Activated T-helper 1 cell treated with Interleukin-2 at 50 U/mL for 16 hours (primary cell): ENCODE measurements around the gene WFIKKN1.
A peak's percentile ranks its signal among the peaks of the same experiment; 100 is the strongest.

Source experiments
- DNase-seq: peaks from one replicate; pipeline ENCODE4 v3.0.0-alpha.2; 2020; ENCODE audit warnings: low read depth

The WFIKKN1 gene, protein sequence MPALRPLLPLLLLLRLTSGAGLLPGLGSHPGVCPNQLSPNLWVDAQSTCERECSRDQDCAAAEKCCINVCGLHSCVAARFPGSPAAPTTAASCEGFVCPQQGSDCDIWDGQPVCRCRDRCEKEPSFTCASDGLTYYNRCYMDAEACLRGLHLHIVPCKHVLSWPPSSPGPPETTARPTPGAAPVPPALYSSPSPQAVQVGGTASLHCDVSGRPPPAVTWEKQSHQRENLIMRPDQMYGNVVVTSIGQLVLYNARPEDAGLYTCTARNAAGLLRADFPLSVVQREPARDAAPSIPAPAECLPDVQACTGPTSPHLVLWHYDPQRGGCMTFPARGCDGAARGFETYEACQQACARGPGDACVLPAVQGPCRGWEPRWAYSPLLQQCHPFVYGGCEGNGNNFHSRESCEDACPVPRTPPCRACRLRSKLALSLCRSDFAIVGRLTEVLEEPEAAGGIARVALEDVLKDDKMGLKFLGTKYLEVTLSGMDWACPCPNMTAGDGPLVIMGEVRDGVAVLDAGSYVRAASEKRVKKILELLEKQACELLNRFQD

DNA sequence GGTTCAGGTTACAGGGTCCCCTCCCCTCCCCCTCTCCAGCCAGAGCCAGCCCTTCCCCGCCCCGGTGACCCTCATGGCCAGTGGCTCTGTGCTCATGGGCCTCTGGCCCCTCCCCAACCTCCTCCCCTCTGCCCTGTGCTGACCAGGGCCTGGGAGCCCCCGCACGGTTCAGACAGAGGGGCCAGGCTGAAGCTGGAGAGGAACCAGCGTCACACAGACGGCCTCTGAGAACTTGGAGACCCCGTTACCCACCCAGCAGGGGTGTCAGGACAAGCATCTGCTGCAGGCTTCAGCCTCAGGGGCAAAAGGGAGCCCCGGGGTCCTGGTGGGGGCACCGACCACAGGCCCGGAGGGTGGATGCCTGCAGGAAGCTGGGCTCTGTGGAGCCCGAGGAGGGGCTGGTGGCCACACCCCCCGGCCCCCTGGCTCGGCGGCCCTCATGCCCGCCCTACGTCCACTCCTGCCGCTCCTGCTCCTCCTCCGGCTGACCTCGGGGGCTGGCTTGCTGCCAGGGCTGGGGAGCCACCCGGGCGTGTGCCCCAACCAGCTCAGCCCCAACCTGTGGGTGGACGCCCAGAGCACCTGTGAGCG lies at the start of gene WFIKKN1:
Gene WFIKKN1, plus strand, starts transcription at position 171 of the 591 bp plus-strand sequence. Its CDS starts 269 bp downstream, at position 440.
- no peak for DNase-seq

DNA sequence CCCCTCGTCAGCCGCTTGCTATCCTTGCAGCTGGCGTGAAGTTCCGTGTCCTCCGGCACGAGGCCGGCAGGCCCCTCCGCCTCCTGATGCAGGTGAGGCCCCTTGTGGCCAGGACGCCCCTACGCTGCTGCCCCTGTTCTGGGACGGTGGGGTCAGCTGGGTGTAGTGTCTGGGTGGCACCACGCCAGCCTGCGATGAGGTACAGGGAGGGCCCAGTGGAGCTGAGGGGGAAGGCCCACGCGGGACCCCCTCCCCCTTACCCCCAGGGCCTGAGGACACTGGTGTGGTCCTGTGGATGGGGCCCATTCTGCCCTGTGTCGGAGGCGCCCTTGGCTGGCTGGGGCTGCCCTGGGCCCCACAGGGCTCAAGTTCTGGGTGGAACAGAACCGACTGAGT lies 48.6 kb upstream of the WFIKKN1 start:
- DNase-seq: no peak

DNA sequence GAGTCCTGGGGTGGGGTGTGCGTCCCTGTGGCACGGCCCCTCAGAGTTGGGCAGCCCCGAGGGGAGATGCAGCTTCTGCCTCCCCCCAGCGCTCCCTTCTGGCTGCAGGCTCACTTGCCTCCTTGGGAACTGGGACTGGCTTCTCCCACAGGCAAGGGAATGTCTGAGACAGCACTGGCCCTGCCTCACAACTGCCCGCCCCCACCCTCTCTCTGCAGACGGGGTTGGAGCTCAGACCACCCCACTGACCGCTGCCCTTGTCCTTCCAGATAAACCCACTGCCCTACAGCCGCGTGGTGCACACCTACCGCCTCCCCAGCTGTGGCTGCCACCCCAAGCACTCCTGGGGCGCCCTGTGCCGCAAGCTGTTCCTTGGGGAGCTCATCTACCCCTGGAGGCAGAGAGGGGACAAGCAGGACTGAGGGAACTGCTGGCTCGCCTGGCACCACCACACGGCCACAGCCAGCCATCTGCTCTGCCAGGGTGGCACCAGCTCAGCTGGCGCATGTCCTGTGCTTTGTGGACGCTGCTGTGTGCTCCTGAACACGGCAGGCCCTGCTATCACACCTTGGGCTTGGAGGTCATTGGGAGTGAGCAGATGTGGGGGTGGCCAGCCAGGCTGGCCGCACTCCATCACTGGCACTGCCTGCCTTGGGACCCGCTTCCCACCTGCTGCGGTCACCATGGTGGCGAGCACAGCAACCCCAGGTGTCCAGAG lies 48.0 kb upstream of the WFIKKN1 start:
- no peak for DNase-seq

DNA sequence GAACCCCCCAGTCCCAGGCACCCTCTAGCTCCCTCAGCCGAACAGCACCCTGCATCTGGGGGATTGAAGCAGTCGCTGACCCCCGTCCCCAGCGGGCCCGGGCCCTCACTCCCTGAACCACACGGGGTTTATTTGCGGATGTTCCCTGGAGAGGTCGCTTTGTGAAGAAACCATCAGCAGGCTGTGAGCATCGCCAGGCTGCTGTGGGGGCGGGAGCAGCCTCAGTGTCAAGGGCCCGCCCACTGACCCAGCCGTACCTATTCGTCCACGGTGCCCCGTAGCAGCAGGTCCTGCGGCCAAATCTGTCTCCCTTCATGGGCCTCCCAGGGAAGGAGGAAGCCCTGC lies 47.3 kb upstream of the WFIKKN1 start:
- DNase-seq: no peak

DNA sequence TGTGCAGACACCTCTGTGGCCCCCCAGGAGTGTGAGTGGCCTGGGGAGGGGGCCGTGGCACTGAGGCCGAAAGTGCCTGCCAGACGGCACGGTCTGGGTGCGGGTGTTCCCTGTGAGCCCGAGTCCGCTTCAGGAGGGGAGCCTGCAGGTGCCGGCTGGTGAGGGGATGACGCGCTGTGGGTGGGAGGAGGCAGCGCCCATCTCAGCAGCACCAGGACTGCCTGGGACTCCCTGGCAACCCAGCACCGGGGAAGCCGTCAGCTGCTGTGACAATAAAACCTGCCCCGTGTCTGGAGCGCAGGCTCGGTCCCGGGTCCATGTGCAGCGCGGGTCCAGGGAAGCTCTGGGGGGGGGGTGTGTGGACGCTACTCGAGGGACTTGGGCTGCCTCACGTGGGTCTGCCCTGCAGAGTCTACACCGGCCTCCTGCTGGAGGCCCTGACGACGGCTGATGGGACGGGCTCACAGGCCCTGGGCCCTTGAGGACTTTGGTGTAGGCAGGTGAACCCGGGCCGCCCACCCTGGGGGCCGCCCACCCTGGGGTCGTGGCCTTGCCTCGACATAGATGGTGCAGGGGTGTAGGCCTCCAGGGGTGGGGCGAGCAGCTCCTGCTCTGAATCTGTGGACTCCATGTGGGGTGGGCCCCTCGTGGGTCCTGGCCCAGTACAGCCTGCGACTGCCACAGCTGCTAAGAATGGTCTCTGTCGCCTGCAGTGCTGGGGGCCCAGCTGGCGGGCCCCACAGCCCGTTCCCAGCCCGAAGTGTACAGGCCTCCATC lies 46.8 kb upstream of the WFIKKN1 start:
- DNase-seq: no peak

DNA sequence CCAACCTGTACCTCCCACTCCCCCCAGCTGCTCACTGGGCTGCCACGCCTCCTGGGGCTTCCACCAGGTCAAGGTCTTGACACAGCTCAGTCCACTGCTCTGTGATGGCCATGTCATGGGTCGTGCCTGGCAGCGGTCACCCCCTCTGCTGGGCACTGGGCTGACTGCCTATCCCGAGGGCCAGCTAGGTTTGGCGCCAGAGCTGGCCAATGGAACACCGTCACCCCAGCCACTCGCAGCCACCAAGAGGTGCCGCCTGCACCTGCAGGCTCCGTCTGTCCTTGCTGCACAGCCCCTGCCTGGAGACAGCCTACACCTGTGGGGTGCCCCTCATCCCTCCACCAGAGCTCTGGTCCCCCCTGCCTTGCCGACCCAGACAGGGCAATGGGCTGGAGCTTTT lies 45.4 kb upstream of the WFIKKN1 start:
- DNase-seq: no peak

DNA sequence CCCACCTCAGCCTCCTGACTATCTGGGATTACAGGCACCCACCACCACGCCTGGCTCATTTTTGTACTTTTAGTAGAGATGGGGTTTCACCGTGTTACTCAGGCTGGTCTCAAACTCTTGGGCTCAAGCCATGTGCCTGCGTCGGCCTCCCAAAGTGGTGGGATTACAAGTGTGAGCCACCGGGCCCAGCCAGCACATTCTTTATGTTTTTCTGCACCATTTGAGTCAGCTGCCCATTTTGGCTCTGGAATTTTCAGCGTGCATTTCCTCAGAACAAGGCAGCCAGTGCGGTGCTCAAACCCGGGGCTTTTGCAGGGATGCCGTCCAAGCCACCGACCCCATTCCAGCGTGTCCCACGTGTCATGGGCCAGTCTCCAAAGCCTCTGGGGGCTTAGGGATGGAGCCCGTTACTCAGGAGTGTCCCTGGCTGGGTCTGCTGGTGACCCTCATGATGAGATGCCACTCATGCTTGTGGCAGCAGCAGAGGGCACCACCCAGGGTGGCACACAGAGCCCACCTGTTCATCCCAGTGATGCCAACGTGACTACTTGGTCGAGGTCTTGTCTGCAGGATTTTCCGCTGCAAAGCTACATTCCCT lies 44.6 kb upstream of the WFIKKN1 start:
- no peak for DNase-seq

DNA sequence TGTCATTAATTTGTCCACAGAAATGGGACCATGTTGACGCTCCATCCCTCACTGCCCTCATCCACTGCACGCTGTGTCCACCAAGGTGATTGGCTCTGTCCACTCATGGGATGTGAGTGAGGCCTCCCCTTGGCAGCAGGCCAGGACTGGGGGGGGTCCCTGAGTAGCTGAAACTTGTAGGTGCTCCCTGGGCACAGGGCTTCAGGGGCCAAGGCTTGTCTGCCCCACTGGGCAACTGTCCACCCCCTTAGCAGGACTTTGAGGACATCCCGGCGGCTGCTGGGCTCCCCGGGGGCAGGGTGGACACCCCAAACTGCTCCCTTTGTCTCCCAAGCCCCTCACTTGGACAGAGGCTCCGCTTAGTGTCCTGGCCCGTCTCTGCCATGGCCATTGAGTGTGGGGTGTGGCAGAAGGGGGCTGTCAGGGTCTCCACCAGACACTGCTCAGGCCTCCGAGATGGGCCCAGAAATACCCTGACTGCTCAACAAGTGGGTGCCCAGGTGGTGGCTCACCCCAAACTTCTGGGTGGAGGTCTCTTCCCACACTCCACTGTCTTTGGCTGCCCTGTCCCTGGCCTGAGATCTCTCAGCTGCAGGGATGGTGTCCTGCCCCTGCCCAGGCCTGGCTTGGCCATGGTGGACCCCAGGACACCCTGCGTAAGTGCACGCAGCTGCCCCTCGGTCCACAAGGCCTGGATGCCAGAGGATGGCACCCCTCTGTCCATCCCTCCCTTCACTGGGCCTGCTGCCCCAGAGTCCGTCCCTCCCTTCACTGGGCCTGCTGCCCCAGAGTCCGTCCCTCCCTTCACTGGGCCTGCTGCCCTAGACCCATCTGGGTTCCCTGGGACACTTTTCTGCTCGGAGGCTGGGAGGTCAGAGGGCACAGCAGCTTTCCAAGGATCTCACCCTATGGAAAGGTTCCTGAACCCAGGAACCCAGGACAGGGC lies 43.9 kb upstream of the WFIKKN1 start:
- no peak for DNase-seq

DNA sequence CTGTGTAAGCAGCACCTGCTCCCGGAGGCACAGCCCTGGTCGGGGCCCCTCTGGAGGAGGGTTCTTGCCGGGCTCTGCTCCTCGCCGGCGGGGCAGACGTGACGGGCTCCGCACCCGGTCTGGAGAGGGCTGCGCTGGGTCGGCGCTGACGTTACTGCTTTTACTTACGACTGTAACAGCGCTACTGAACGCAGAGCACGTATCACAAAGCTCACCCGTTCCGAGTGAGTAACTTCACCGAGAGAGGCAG lies 42.2 kb upstream of the WFIKKN1 start:
- DNase-seq: peak; percentile 39

DNA sequence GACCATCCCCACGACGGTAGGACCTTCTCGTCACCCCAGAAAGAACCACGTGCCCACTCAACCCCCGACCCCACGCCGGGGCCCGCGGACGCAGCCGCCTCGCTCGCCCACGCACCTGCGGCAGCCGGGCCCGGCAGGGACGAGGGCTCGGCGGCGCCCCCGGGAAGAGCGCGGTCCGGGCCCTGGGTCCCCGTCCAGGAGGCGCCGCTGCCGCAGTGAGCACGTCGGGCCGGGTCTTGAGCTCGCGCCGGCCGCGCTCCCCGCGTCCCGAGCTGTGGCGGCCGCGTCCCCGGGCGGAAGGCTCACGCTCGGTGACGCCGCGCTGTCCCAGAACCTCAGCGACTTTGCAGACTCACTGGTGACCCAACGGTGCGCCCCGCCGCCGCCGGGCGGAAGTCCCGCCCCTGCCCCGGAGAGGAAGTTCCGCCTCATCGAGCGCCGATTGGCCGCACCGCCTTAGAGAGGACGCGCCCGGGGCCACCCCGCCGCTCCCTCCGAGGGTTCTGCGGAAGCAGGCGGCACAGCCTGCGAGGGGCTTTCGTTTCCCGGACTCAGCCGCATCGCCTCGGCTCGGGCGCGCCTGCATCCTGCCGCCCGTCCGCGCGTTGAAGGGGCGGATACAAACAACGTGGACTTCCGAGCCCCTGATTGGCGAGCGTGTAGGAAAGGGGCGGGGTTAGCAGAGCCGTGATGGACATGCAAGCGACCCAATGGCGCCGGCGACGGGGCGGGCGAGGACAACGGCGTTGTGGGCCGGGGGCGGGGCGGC lies 41.7 kb upstream of the WFIKKN1 start:
- DNase-seq: peak; percentile 95

DNA sequence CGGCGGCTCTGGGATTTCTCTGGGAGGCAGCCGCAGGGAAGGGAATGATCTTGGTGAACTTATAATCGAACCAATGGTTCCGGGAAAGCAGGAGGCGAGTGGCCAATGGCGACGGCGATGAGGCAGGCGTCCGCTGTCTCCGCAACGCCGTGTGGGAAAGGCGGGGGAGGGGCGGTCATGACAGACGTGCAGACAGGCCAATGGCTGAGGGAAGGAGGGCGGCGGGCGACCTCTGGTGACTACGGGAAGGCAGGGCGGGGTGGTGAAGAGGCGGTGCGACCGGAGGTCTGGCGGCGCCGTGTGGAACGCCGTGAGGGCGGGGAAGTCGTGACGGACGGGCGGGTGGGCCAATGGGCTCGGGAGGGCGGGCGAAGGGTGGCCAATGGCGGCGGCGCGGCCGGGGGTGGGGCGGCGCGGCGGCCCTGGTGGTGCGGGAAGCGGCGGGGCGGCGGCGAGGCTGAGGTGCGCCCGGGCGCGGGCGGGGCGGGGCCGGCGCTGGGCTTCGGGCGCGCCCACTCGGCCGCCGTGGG lies 41.1 kb upstream of the WFIKKN1 start, which contains the start of gene RAB40C:
Gene RAB40C, plus strand, starts transcription at position 409 of the 530 bp plus-strand sequence. CDS start 226 bp downstream, outside the sequence.
- DNase-seq: peak; percentile 98

DNA sequence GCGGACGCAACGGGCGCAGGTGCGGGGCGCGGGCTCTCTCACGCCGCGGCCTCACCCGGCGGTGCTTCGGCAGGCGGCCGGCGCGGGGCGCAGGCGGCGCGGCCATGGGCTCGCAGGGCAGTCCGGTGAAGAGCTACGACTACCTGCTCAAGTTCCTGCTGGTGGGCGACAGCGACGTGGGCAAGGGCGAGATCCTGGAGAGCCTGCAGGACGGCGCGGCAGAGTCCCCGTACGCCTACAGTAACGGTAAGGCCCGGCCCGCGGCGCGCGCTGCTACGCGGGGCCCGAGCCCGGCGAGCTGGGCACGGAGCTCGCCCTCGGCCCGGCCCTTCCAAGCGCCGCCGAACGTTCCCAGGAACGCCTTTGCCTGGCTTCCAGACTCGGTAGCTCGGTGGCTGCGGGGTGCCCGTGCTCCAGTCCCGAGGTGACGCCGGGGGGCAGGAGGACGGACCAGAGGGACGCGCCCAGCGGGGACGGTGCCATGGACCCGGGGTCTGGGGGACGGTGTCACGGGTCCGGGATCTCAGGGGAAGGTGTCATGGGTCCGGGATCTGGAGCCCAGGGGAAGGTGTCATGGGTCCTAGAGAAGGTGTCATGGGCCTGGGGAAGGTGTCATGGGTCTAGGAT lies 40.5 kb upstream of the WFIKKN1 start:
- DNase-seq: no peak

DNA sequence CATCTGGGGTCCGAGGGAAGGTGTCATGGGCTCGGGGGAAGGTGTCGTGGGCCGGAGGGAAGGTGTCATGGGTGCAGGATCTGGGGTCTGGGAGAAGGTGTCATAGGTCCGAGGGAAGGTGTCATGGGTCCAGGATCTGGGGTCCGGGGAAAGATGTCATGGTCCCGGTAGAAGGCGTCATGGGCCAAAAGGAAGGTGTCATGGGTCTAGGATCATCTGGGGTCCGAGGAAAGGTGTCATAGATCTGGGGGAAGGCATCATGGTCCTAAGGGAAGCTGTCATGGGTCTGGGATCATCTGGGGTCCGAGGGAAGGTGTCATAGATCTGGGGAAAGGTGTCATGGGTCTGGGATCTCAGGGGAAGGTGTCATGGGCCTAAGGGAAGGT lies 40.0 kb upstream of the WFIKKN1 start:
- DNase-seq: no peak

DNA sequence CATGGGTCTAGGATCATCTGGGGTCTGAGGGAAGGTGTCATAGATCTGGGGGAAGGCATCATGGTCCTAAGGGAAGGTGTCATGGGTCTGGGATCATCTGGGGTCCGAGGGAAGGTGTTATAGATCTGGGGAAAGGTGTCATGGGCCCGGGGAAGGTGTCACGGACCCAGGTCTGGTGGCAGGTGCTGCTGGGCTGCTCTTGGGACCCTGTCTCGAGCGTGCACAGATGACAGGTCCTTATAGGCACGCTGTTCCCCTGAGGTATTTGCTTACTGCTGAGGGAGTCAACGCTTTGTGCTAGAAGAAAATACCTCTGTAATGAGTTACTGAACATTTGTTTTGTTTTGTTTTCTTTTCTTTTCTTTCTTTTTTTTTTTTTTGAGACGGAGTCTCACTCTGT lies 39.6 kb upstream of the WFIKKN1 start:
- no peak for DNase-seq

DNA sequence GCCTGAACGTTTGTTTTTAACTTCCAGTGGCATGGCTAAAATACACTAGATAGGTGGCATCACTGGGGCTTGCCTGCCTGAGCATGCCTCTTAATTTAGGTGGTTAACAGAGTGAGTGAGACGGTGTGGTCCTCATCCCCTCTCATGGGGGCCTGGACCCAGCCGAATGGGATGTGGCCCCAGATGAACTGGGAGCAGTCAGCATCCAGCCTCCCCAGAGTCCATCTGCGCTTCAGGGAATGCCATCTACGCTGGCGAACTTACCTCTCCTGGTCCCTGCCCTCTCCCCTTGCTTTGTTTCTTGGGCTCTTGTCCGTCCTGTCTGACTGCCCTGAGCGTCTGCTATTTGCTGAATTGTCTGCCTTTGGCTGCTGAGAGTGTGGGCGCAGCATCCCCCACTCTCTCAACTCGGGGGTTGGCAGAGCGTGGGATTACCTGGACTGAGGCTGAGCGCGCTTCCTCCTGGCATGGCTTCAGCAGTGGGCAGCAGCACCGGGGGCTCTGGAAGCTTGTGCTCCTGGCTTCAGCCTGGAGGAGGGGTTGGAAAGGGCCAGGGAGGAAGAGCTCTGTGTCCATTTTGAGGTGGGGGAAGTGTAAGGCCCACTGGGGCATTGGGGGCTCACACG lies 38.8 kb upstream of the WFIKKN1 start:
- DNase-seq: no peak

DNA sequence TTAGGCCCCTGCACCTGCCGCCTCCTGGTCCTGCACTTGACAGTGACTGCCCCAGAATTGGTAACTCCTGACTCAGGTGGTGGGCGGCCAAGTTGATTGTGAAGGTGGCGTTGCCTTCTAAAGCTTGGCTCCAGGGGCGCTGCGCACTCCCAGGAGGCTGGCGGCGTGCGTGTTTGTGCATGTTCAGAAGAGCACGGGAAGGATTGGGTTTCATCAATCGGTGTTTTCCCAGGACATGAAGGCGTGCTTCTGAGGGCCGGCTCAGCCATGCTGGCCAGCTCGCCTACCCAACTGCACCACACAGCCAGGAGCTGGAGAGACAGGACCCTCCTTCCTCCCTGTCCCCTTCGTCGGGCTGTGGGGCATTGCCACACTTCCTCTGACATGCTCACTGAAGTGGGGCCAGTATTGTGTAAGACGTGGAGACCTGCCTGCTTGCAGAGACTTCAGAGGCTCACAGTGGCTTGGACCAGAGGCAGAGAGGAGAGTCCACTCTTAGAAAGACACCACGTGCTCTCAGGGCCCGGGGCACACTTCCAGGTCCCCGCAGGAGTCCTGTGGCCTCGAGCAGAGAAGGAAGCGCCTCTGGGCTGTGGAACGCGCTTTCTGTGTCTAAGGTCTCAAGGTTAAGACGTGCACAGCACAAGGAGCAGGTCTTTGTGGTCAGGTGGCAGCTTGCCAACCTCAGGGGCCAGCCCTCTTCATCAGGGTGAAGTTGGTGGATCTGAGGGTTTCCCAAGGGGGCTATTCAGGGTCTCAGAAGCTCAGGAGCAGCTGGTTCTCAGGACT lies 38.1 kb upstream of the WFIKKN1 start:
- no peak for DNase-seq

DNA sequence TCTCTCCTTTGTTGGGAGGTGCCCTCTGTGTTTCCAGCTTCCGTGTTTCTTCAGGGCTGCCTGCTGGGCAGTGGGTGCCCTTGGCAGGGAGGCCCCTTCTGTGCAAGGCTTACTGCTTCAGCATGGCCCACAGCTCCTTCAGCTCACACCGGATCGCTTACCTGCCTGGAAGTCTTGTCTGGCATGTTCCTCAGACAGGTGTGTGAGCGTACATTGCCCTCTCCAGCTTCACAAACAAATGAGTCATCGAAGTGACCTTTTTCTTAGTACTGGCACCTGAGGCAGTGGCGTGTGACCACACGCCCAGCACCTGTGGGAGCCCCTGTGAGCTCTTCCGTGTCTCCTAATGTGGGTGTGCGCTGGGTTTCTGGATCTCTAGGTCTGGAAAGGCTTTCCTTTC lies 37.4 kb upstream of the WFIKKN1 start:
- DNase-seq: no peak

DNA sequence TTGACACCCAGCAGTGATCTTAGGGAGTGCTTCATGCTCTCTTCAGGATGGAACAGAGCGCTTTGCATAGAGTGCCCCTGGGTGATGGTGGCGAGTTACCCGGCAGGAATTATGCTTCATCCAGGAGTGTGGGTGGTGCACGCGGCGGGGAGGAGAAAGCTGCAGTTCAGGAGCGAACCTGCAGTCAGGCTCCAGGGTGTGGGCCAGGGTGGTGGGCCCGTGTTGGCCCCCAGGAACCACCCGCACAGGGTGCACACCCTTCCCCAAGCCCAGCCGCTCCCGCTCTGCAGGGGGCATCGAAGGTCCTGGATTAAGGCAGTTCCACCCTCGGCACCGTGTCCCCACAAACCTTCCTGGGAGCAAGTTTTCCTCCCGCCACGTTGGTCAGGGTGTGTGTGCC lies 37.0 kb upstream of the WFIKKN1 start:
- DNase-seq: no peak
